Bronchial epithelial cell (primary cell): ENCODE data around the gene TRPM3. TPM values are rescaled to one million over a fixed set of nuclear protein-coding genes. Genes with fewer than 3 reads are reported as not detected.

Experiments
- DNase-seq: peaks from one replicate; pipeline ENCODE4 v3.0.0-alpha.2; 2010; ENCODE audit warnings: low read depth
- FAIRE-seq: peaks from 2 replicates; lab custom pipeline; 2011; peaks lifted over from hg19 to GRCh38; lab: Jason Lieb, UNC
- H3K27me3 ChIP-seq: 2 replicates; pipeline ENCODE4 v1.5.1; 2011; ENCODE audit warnings: low read length; ENCODE audit not compliant: control insufficient read depth, insufficient read depth
- H3K36me3 ChIP-seq: 2 replicates; pipeline ENCODE4 v1.5.1; 2011; ENCODE audit warnings: low read length; ENCODE audit not compliant: control insufficient read depth, insufficient read depth
- H3K4me3 ChIP-seq: 2 replicates; pipeline ENCODE4 v1.5.1; 2011; ENCODE audit warnings: mild to moderate bottlenecking, low read depth, low read length, control low read depth
- total RNA-seq: library from RNA; depleted of rRNA; stranded (reverse); fragments of >200 nt; gene quantifications from 2 replicates; pipeline ENCODE4 v1.2.1, GENCODE V29; 2014
- TF ChIP-seq, protein P1 (sequence below): IDR thresholded peaks from 2 replicates; pipeline ENCODE4 v1.5.1; 2011; ENCODE audit warnings: mild to moderate bottlenecking, moderate library complexity, low read length, control low read depth, inconsistent platforms; ENCODE audit not compliant: insufficient read depth, severe bottlenecking

The TRPM3 gene
- total RNA-seq, 1 donor from 2014 or later, result not detected

- Histone ChIP-seq H3K27me3 (no peaks in the 10 kb centered on the region), H3K36me3 (no peaks in the 10 kb centered on the region), H3K4me3 (no peak overlapping the region)
- DNase-seq, result no peak
- TF ChIP-seq, protein P1, sequence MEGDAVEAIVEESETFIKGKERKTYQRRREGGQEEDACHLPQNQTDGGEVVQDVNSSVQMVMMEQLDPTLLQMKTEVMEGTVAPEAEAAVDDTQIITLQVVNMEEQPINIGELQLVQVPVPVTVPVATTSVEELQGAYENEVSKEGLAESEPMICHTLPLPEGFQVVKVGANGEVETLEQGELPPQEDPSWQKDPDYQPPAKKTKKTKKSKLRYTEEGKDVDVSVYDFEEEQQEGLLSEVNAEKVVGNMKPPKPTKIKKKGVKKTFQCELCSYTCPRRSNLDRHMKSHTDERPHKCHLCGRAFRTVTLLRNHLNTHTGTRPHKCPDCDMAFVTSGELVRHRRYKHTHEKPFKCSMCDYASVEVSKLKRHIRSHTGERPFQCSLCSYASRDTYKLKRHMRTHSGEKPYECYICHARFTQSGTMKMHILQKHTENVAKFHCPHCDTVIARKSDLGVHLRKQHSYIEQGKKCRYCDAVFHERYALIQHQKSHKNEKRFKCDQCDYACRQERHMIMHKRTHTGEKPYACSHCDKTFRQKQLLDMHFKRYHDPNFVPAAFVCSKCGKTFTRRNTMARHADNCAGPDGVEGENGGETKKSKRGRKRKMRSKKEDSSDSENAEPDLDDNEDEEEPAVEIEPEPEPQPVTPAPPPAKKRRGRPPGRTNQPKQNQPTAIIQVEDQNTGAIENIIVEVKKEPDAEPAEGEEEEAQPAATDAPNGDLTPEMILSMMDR, result no peak
- FAIRE-seq, result no peak
Measured at GRCh38 chr9:70948744-70949143, 172.7 kb downstream of the TRPM3 start.

DNA sequence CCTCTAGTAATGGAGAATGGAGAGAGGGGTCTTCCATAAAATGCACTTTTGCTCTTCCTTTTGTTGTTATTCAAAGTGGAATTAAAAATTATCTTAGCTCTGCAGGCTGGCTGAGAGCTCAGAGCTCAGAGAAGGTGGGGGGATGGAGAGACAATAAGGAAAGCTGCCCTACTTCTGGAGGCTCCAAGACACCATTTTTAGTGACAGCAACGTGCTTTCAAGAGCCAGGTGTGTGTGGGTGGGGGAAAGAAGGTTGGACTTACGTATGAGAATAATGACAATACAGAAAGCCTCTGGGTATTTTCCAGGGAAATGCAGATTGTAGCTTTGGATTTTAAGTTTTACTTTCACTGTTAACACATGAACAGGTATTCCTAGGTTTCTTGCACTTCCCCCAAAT, 173.9 kb downstream of the TRPM3 start:
- FAIRE-seq (no peak), DNase-seq (no peak)
- H3K27me3 ChIP-seq, result no peaks in the 10 kb centered on the region
- no peak overlapping the region for H3K4me3 ChIP-seq
- TF ChIP-seq, protein P1, result no peak
- no peaks in the 10 kb centered on the region for H3K36me3 ChIP-seq

- TF ChIP-seq, protein P1, result no peak
- peak; percentile 24 for DNase-seq
- Histone ChIP-seq H3K27me3 (no peaks in the 10 kb centered on the region), H3K36me3 (no peaks in the 10 kb centered on the region), H3K4me3 (no peak overlapping the region)
- no peak for FAIRE-seq
Measured at GRCh38 chr9:70947086-70947485, 174.3 kb downstream of the TRPM3 start.

GRCh38 chr9:70945301-70945700, 176.1 kb downstream of the TRPM3 start:
- peak; percentile 32 for DNase-seq
- FAIRE-seq, result no peak
- Histone ChIP-seq H3K4me3 (no peak overlapping the region), H3K36me3 (no peaks in the 10 kb centered on the region), H3K27me3 (no peaks in the 10 kb centered on the region)
- TF ChIP-seq, protein P1, result no peak

DNA sequence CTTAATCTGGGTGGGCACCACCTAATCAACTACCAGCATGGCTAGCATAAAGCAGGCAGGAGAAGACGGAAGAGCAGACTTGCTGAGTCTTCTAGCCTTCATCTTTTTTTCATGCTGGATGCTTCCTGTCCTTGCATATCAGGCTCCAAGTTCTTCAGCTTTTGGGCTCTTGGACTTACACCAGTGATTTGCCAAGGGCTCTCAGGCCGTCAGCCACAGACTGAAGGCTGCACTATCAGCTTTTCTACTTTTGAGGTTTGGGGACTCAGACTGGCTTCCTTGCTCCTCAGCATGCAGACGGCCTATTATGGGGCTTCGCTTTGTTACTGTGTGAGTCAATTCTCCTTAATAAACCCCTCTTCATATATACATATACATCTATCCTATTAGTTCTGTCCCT, 180.2 kb downstream of the TRPM3 start:
- H3K36me3 ChIP-seq, result no peaks in the 10 kb centered on the region
- DNase-seq, result no peak
- TF ChIP-seq, protein P1, result no peak
- FAIRE-seq, result no peak
- no peaks in the 10 kb centered on the region for H3K27me3 ChIP-seq
- H3K4me3 ChIP-seq, result no peak overlapping the region

DNA sequence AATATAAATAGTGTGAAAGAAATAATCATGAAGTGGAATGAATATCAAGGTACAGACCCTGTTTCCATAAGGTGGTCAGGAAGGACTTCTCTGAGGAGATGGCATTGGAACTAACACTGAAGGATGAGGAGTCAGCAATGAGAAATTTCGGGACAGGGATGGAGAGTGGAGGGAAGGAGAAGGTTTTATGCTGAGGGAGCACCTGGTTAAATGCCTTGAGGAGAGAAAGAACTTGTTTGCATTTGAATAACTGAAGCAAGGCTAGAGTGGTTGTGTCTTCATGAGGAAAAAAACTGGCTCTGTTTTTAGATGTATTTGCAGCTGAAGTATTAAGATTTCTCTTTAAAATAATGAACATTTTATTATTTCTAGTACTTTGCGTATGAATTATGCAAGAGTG, 180.8 kb downstream of the TRPM3 start:
- TF ChIP-seq, protein P1, result no peak
- no peaks in the 10 kb centered on the region for H3K27me3 ChIP-seq
- no peak for FAIRE-seq
- DNase-seq, result no peak
- no peak overlapping the region for H3K4me3 ChIP-seq
- no peaks in the 10 kb centered on the region for H3K36me3 ChIP-seq
